Osteoblast (primary cell): ENCODE data around the gene SLC43A2. TPM values are rescaled to one million over a fixed set of nuclear protein-coding genes. Genes with fewer than 3 reads are reported as not detected.
A peak's percentile ranks its signal among the peaks of the same experiment; 100 is the strongest.

Experiments
- DNase-seq: peaks from one replicate; pipeline ENCODE4 v3.0.0; 2011; ENCODE audit warnings: low spot score, mixed read lengths; ENCODE audit not compliant: insufficient read length; ENCODE audit errors: missing footprints
- H2AFZ ChIP-seq: 2 replicates; pipeline ENCODE4 v1.6.0; 2011; ENCODE audit warnings: mild to moderate bottlenecking, low read length
- H3K27ac ChIP-seq: 2 replicates; pipeline ENCODE4 v1.5.1; 2011; ENCODE audit warnings: mild to moderate bottlenecking, low read depth, low read length, moderate library complexity
- H3K27me3 ChIP-seq: 2 replicates; pipeline ENCODE4 v1.6.0; 2012; ENCODE audit warnings: mild to moderate bottlenecking, control low read depth, inconsistent platforms, low read length, moderate library complexity; ENCODE audit not compliant: insufficient read depth
- H3K36me3 ChIP-seq: 2 replicates; pipeline ENCODE4 v1.5.1; 2011; ENCODE audit warnings: mild to moderate bottlenecking, low read length, control low read depth, moderate library complexity; ENCODE audit not compliant: insufficient read depth
- H3K4me1 ChIP-seq: 2 replicates; pipeline ENCODE4 v1.5.1; 2011; ENCODE audit warnings: mild to moderate bottlenecking, low read length, control low read depth, moderate library complexity; ENCODE audit not compliant: insufficient read depth
- H3K4me2 ChIP-seq: 2 replicates; pipeline ENCODE4 v1.6.0; 2011; ENCODE audit warnings: mild to moderate bottlenecking, low read length; ENCODE audit not compliant: insufficient read depth
- H3K4me3 ChIP-seq: fragments of 200-600 bp; sonication (generic); 3 replicates; pipeline ENCODE4 v1.5.1; 2012; ENCODE audit warnings: mild to moderate bottlenecking, low read length, inconsistent platforms; ENCODE audit not compliant: insufficient read depth
- H3K79me2 ChIP-seq: 2 replicates; pipeline ENCODE4 v1.6.0; 2012; ENCODE audit warnings: mild to moderate bottlenecking, low read length, control low read depth, inconsistent platforms; ENCODE audit not compliant: insufficient read depth
- H3K9me3 ChIP-seq: 2 replicates; pipeline ENCODE4 v1.5.1; 2011; ENCODE audit warnings: low read depth, low read length, control low read depth
- H4K20me1 ChIP-seq: 2 replicates; pipeline ENCODE4 v1.6.0; 2012; ENCODE audit warnings: mild to moderate bottlenecking, low read length, control low read depth; ENCODE audit not compliant: insufficient read depth
- CTCF ChIP-seq: IDR thresholded peaks from 2 replicates; pipeline ENCODE4 v1.5.1; 2011; ENCODE audit warnings: mild to moderate bottlenecking, low read depth, low read length, moderate library complexity; ENCODE audit errors: extremely low read depth
- total RNA-seq: library from RNA; depleted of rRNA; stranded (reverse); fragments of >200 nt; gene quantifications from 2 replicates; pipeline ENCODE4 v1.2.3, GENCODE V29; 2012

Gene SLC43A2
- total RNA-seq, 1 donor: 5.4 TPM

DNA sequence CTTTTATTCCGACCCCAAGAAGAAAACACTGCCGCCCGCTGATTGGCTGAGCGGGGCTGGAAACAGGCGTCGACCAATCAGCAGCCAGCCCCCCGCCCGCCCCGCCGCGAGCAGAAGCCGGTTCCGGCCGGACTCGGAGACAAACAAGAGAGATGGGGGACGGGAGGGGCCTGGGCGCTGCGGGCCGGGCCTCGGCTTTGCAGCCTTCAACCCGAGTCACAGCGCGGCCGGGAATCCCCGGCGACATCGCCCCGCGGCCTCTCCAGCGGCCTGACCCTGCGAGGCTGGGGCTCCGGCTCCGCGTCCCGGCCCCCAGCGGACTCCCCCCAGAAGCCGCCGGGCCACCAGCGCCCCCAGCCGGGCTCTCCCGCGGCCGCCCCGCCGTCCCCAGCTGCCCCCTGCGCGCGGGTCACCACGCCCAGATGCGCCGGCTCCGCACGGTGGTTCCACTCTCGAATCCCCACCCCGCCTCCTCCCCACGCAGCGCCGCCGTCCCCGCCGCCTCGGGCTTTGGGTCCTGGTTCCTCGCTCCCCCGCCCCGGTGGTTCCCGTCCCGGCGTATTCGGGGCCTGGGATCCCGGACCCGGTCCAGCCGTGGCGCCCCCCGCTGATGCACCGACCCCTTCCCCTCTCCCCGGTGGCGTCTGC, 346 bp upstream of the SLC43A2 start:
- Histone ChIP-seq H3K27ac (peak overlapping the region; percentile 85), H3K4me1 (peaks cover 19% of the 10 kb centered on the region), H2AFZ (peak overlapping the region; percentile 74), H3K27me3 (no peaks in the 10 kb centered on the region), H3K9me3 (no peaks in the 10 kb centered on the region), H3K4me2 (peak overlapping the region; percentile 98), H3K4me3 (peak overlapping the region; percentile 96), H3K79me2 (peaks cover 3% of the 10 kb centered on the region), H4K20me1 (peaks cover 23% of the 10 kb centered on the region), H3K36me3 (peaks cover 5% of the 10 kb centered on the region)
- TF ChIP-seq CTCF: no peak
- peak; percentile 100 for DNase-seq

GRCh38 chr17:1627182-1627981, 1.3 kb downstream of the SLC43A2 start:
- peaks cover 5% of the 10 kb centered on the region for H3K36me3 ChIP-seq

DNA sequence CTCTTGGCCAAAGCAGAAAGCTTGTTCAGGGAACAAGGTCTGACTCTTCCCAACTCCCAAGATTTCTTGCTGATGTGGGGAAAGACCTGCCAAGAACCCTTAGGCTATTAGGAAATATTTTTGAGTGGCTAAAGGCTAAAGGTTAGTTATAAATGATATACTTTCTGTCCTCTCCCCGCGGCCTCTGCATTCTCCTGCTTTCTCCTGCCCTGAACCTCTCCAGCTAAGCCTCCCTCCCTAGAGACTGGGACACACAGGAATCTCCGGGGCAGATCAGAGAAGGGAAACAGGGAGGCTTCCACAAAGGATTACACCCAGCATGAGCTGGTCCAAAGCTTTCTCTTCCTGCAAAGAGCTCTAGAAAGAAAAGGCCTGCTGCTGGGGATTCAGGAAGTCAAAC, 2.3 kb downstream of the SLC43A2 start:
- peaks cover 5% of the 10 kb centered on the region for H3K36me3 ChIP-seq
- H3K79me2 ChIP-seq: peaks cover 3% of the 10 kb centered on the region
- TF ChIP-seq CTCF: no peak
- peak; percentile 83 for DNase-seq
- H3K27ac ChIP-seq: no peak overlapping the region
- no peaks in the 10 kb centered on the region for H3K27me3 ChIP-seq
- H3K4me2 ChIP-seq: peak overlapping the region; percentile 98
- peaks cover 19% of the 10 kb centered on the region for H3K4me1 ChIP-seq
- H4K20me1 ChIP-seq: peaks cover 26% of the 10 kb centered on the region
- H3K9me3 ChIP-seq: no peaks in the 10 kb centered on the region
- no peak overlapping the region for H2AFZ ChIP-seq
- H3K4me3 ChIP-seq: no peak overlapping the region

More at GRCh38 chr17:1627182-1627981, 1.3 kb downstream of the SLC43A2 start:
- peaks cover 3% of the 10 kb centered on the region for H3K79me2 ChIP-seq
- H4K20me1 ChIP-seq: peaks cover 26% of the 10 kb centered on the region
- H3K27ac ChIP-seq: no peak overlapping the region
- peak overlapping the region; percentile 96 for H3K4me3 ChIP-seq
- peaks cover 19% of the 10 kb centered on the region for H3K4me1 ChIP-seq
- H3K4me2 ChIP-seq: peak overlapping the region; percentile 98
- peak overlapping the region; percentile 86 for H2AFZ ChIP-seq
- peak; percentile 59 for DNase-seq
- no peak for TF ChIP-seq CTCF
- no peaks in the 10 kb centered on the region for H3K9me3 ChIP-seq
- no peaks in the 10 kb centered on the region for H3K27me3 ChIP-seq

- peaks cover 26% of the 10 kb centered on the region for H4K20me1 ChIP-seq
- DNase-seq: peak; percentile 35
These were observed 3.1 kb downstream of the SLC43A2 start for GRCh38 chr17:1625581-1625980.

More at GRCh38 chr17:1625581-1625980, 3.1 kb downstream of the SLC43A2 start:
- Histone ChIP-seq H3K27me3 (no peaks in the 10 kb centered on the region), H2AFZ (no peak overlapping the region), H3K36me3 (peaks cover 5% of the 10 kb centered on the region), H3K27ac (no peak overlapping the region), H3K4me1 (peaks cover 19% of the 10 kb centered on the region), H3K79me2 (peaks cover 3% of the 10 kb centered on the region), H3K4me3 (no peak overlapping the region), H3K4me2 (no peak overlapping the region), H3K9me3 (no peaks in the 10 kb centered on the region)
- no peak for TF ChIP-seq CTCF
